Mucosa of descending colon (tissue), 3 donors: ENCODE results near the gene FAM114A2. TPM values are rescaled to one million over a fixed set of nuclear protein-coding genes. Genes with fewer than 3 reads are reported as not detected.
A peak's percentile ranks its signal among the peaks of the same experiment; 100 is the strongest.
"Not testable (repeated sequence)": the region's sequence is repeated elsewhere in the genome, so short reads cannot be mapped to it uniquely, and the experiment has no call there.

Experiments
- ATAC-seq: fragments of 200-7000 bp; cut with Tn5 transposase; one replicate; pipeline ENCODE4 v1.9.1; 2020; ENCODE audit warnings: mild to moderate bottlenecking, moderate library complexity
- DNase-seq, 3 donors: peaks; one replicate each; pipeline ENCODE4 v3.0.0-alpha.2; 2020
- H3K36me3 ChIP-seq: fragments of 200-600 bp; one replicate; pipeline ENCODE4 v1.8.0; 2021; ENCODE audit warnings: low read depth, mild to moderate bottlenecking
- H3K4me1 ChIP-seq: fragments of 200-600 bp; one replicate; pipeline ENCODE4 v1.8.0; 2021; ENCODE audit warnings: low read depth, mild to moderate bottlenecking
- H3K4me3 ChIP-seq: fragments of 200-600 bp; one replicate; pipeline ENCODE4 v1.8.0; 2021; ENCODE audit warnings: mild to moderate bottlenecking
- H3K9me3 ChIP-seq: fragments of 200-600 bp; one replicate; pipeline ENCODE4 v1.8.0; 2021; ENCODE audit warnings: mild to moderate bottlenecking
- CTCF ChIP-seq: fragments of 200-600 bp; IDR thresholded peaks from one replicate; pipeline ENCODE4 v1.8.0; 2022; ENCODE audit warnings: antibody characterized with exemption, mild to moderate bottlenecking
- intact Hi-C, 2 donors: fragments of 100-400 bp; cut with DNase I in 1 of 2; cut with micrococcal nuclease in 1 of 2; formaldehyde crosslinking; loops; one replicate each; pipeline versions ENCODE4 v1.11.0 to v1.11.1; 2022; cut with DNase I, micrococcal nuclease
- total RNA-seq, 3 donors: library from RNA; stranded (reverse); fragmentation: NEBNext Ultra II Directional in 2 of 3; extraction: Animal tissue kit (Norgen Biotek cat#: 25700) in 2 of 3; gene quantifications; one replicate each; pipeline versions ENCODE4 v1.2.1 to v1.2.4, GENCODE V29; 2021 to 2023
- donor health status: DM: no; HTN: no; CAD: no; lungs with moderate emphysema.
- donor health status: DM: no; HTN: no; CAD: no.
- donor health status: DM: no; HTN: yes; CAD: no.

FAM114A2 gene
- total RNA-seq, 3 donors from 2014 or later, result 20.1 to 40.9 (median 21.6) TPM

DNA sequence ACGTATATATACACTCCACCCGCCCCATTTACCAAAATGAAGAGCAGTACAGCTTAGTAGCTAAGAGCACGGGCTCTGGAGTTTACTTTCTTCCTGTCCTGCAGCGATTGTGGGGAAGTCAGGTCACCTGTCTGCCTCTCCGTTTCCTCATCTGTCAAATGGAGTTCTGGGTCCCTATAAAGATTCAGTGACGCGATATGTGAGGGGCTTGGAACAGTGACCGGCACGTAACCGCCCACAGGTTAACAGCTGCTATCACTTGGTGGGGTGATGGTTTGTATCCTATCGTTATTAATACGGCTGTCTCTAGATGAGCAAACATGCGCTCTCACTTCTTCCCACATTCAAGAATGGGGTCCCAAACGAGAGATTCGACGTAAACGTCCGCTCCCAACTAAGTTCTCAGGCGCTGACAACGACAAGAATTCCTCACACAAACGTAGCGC lies 426 bp downstream of the FAM114A2 start:
- TF ChIP-seq CTCF, result no peak
- peak overlapping the region; percentile 71 for H3K4me3 ChIP-seq
- H3K4me1 ChIP-seq, result peaks cover 11% of the 10 kb centered on the region
- H3K36me3 ChIP-seq, result no peaks in the 10 kb centered on the region
- peak in 2 of 3 donors; percentile 52 to 54 for DNase-seq
- intact Hi-C loops, result no loop called here
- peak; percentile 71 for ATAC-seq
- no peaks in the 10 kb centered on the region for H3K9me3 ChIP-seq

DNA sequence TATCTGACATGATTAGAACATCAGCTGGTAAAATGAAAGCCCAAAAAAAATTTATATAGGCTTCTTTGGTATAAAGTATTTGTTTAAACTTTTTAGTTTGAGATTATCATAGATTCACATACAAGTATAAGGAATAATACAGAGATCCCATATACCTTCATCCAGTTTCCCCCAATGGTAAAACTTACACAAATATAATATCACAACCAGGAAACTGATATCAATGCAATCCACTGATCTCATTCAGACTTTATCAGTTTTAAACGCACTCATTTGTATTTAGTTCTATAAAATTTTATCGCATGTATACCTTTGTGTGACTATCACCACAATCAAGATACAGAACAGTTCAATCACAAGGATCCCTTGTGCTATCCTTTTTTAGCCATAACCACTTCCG lies 3.8 kb downstream of the FAM114A2 start:
- ATAC-seq (no peak), DNase-seq (no peak)
- H3K4me1 ChIP-seq, result peaks cover 7% of the 10 kb centered on the region
- no peaks in the 10 kb centered on the region for H3K36me3 ChIP-seq
- no peak for TF ChIP-seq CTCF
- intact Hi-C loops, result no loop called here
- H3K9me3 ChIP-seq, result no peaks in the 10 kb centered on the region
- no peak overlapping the region for H3K4me3 ChIP-seq

DNA sequence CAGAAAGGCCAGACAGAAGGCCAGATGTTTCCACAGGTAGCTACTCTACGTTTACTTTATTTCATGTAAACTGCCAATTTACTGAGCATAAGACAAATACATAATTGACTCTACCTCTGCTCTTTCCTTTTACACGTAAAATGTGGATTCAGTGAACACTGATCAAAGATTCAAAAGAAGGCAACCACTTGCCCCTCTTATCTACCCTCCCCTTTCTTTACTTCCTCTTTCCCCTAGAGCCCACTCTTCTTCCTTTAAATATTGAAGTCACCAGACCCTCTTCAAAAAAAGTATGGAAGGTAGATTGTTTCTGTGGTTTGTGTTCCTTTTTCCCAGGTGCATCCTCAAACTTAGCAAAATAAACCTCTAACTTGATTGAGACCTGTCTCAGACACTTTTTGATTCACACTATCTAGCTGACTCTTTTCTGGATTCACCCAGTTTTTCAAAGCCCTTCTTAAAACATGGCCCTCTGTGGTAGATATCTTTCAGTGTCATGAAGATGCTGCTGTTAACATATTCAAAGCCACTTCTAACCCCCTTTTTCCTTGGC lies 6.7 kb downstream of the FAM114A2 start:
- ATAC-seq, result no peak
- intact Hi-C loops, result no loop called here
- TF ChIP-seq CTCF, result no peak
- Histone ChIP-seq H3K9me3 (no peaks in the 10 kb centered on the region), H3K4me3 (no peak overlapping the region), H3K4me1 (no peaks in the 10 kb centered on the region), H3K36me3 (no peaks in the 10 kb centered on the region)
- DNase-seq, result no peak

GRCh38 chr5:154025951-154026350 lies 12.8 kb downstream of the FAM114A2 start:
- ATAC-seq (no peak), DNase-seq (no peak)
- Histone ChIP-seq H3K36me3 (no peaks in the 10 kb centered on the region), H3K4me3 (no peak overlapping the region), H3K4me1 (no peaks in the 10 kb centered on the region), H3K9me3 (no peaks in the 10 kb centered on the region)
- TF ChIP-seq CTCF, result no peak
- intact Hi-C loops, result no loop called here

DNA sequence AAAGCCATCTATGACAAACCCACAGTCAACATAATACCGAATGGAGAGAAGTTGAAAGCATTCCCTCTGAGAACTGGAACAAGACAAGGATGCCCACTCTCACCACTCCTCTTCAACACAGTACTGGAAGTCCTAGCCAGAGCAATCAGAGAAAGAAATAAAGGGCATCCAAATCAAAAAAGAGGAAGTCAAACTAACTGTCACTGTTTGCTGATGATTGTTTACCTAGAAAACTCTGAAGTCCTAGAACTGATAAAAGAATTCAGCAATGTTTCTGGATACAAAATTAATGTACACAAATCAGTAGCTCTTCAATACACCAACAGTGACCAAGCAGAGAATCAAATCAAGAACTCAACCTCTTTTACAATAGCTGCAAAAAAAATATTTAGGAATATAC lies 19.8 kb downstream of the FAM114A2 start:
- H3K4me3 ChIP-seq, H3K9me3 ChIP-seq, intact Hi-C loops, DNase-seq, H3K36me3 ChIP-seq, H3K4me1 ChIP-seq, ATAC-seq: not testable (repeated sequence)

DNA sequence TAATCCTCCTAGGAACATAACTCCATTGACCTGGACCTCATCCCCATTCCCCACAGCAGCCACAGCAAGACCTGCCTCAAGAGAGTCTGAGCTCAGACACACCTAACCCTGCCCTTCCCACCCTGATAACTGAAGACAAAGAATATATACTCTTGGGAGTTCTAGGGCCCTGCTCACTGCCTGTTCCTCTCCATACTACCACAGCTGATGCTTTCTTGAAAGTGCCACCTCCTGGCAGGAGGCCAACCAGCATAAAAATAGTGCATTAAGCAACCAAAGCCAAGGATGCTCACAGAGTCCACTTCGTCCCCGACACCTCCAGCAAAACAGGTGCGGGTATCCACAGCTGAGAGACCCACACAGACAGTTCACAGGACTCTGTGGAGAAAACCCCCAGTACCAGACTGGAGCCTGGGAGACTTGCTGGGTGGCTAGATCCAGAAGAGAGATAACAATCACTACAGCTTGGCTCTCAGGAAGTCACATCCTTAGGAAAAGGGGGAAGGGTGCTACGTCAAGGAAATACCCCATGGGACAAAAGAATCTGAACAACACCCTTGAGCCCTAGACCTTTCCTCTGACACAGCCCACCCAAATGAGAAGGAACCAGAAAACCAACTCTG lies 23.5 kb downstream of the FAM114A2 start:
- DNase-seq, result no peak
- H3K4me1 ChIP-seq, result no peaks in the 10 kb centered on the region
- no peak for TF ChIP-seq CTCF
- no peak overlapping the region for H3K4me3 ChIP-seq
- intact Hi-C loops, result no loop called here
- no peaks in the 10 kb centered on the region for H3K36me3 ChIP-seq
- no peaks in the 10 kb centered on the region for H3K9me3 ChIP-seq
- ATAC-seq, result no peak
